NT2/D1 (cell line): Measurements from ENCODE around the gene COL6A2.

Source experiments
- SUZ12 ChIP-seq: IDR thresholded peaks from 2 replicates; pipeline ENCODE4 v1.6.1; 2011; ENCODE audit not compliant: insufficient read length, insufficient read depth; ENCODE audit errors: extremely low read depth
- YY1 ChIP-seq: IDR thresholded peaks from 2 replicates; pipeline ENCODE4 v1.6.1; 2011; ENCODE audit not compliant: insufficient read length, insufficient read depth
- ZNF274 ChIP-seq: IDR thresholded peaks from 2 replicates; pipeline ENCODE4 v1.6.1; 2011; ENCODE audit warnings: mild to moderate bottlenecking, low read depth, low read length

GRCh38 chr21:46089285-46089684 is 8.6 kb upstream of the COL6A2 start:
- TF ChIP-seq SUZ12 (no peak), YY1 (no peak), ZNF274 (no peak)
